Stimulated activated CD8-positive, alpha-beta memory T cell treated with anti-CD3 and anti-CD28 coated beads, Interleukin-15, amount 100 ng/mL, for 4 hours (primary cell): ENCODE measurements around the gene N4BP3.
A peak's percentile ranks its signal among the peaks of the same experiment; 100 is the strongest.
"Not testable (repeated sequence)": the region's sequence is repeated elsewhere in the genome, so short reads cannot be mapped to it uniquely, and the experiment has no call there.

Experiments used
- DNase-seq, 2 donors: peaks; one replicate each; pipeline ENCODE4 v3.0.0-alpha.2; 2020; ENCODE audit warnings: low read depth in 2 of 2

The N4BP3 gene

GRCh38 chr5:178122346-178122745, 9.0 kb downstream of the N4BP3 start:
- no peak for DNase-seq

- no peak for DNase-seq
Measured at GRCh38 chr5:178123094-178123965, 10.0 kb downstream of the N4BP3 start.

DNA sequence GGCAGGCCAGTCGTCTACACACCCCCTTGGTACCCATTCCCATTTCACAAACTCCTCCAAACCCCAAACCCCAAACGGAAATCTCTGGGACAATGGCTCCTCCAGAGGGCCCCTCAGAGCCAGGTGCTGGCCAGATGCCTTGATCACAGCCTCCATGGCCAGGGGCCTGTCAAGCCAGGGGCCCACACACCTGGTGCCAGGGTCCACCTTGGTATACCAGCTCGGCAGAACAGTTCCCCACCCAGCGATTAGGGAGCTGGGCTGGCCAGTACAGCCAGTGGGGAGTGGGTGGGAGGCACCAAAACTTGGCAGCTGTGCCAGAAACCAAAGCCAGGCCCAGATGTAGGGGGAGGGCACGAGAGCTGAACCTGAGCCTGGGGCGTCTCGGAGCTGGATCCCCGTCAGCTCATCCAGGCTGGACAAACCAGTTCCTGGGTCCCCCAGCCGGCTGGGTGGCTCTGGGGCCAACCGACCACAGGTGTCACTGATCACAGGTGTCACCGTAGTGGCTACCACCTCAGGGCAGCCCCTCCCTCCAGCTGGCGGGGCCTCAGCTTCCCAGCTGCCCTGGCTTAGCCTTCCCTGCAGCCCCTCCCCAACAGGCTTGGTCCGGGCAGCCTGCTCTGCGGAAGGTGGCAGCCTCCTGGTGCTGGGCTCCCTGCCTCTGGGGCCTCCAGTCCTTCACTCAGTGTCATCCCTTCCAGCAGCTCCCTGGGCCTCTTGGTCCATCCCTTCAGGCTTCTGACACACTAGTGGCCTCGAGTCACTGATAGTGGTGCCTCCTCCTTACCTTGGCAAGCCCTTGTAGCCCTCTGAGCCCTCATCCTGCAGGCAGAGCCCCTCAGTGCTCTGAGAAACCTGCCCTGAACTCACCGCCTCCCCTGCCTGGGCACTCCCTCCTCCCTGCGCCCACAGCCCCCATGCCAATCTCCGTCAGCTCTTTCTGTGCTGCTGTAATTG, 10.9 kb downstream of the N4BP3 start:
- DNase-seq = no peak

DNA sequence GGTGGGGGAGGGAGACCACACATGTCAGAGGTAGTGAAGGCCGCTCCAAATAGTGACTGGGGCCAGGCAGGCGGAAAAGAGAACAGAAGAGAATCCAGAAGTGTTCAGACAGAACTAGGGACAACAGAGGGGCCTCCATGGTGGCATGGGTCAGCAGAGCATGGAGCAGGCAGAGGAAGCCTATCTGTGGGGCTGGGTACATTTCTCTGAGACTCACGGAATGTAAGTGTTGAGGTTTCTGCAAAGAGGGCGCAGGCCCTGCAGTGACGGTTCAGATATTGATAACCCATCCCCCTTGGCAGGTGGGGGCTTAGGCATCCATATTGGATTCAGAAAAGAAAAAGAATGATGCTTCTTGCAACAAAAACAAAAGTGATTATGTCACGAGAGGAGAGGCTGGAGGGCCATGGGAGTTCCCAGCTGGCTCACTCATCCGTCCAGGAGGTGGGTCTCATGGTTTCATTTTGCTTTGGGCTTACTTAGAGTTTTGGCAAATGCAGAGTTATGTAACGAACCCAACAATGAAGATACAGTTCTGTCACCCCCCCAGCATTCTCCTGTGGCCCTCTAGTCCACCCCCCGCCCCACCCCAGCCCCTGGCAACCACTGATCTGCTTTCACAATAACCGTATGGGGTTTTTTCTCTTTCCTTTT, 12.0 kb downstream of the N4BP3 start:
- DNase-seq = no peak

DNA sequence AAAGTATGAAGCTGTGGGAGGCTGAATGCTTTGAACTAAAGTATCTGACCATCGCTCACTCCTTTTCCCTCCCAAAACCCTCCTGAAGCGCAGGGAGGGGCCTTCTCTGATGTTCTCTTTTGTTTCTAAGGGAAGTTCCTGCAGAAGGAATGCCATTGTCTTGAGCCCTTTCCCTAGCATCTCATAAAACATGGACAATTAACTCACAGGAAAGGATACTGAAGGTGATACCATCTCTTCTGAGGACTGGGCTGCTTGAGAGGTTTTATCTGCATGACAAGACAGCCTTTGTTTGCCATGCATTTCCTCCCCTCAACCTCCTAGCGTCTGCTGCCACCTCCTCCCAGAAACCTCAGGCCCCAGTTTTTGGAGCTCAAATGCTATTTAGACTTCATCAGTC, 13.2 kb downstream of the N4BP3 start:
- no peak for DNase-seq

GRCh38 chr5:178127300-178128009, 14.1 kb downstream of the N4BP3 start:
- DNase-seq = not testable (repeated sequence)

DNA sequence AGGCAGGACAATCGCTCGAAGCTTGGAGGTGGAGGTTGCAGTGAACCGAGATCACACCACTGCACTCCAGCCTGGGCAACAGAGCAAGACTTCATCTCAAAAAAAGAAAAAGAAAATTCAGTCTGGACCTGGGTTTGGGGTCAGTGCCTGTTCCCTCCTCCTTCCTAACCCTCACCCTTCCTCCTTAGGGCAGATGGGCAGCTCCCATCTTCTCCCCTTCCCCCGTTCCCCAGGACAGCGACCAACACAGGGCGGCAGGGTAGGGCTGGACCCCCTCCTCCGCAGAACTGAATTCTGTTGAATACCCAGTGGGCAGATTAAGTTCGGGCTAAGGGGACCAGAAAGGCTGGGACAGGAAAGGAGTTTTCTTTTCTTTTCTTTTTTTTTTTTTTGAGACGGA, 16.0 kb downstream of the N4BP3 start:
- DNase-seq = no peak

GRCh38 chr5:178130234-178130575, 16.9 kb downstream of the N4BP3 start:
- DNase-seq = not testable (repeated sequence)

DNA sequence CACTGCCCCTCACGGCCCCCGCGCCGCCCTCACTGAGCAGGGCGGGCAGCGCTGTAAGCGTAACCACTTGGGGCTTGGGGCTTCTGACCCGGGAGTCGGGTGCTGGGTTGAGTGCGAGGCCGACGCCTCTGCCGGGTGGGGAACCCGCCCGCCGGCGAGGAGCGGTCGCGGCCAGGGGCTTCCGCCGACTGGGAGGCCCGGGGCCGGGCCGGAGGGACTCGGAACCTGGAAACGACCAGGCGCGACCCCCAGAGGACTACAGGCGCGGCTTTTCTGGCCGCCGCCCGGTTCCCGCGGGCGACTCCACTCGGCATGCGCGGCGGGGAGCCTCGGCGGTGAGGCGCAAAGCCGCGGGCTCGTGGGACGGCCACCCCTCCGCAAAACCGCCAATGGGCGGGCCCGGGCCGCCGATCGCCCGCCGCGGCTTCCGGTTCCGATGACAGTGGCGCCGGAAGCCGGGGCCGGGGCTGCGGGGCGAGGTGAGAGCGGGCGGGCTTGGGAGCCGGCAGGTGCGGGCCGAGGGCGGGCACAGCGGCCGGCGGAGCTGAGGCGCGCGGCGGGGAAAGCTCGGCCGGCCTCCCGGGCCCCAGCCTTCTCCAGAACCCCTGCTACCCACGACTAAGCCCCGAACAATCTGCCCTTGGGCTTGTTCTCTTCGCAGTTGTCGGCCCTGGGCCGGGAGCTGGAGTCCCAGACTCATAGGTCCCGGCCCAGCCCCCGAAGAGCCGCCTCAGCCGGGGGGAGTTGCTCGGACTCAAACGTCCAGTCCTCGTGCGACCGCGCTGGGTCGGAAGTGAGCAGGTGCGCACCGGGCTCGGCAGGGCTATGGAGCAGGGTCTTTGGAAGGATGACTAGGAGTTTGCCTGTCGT, 17.5 kb downstream of the N4BP3 start, which contains the start of gene RMND5B:
TSS of gene RMND5B (plus strand) at position 439 of the 870 bp plus-strand sequence. CDS start 7,106 bp downstream, outside the sequence.
- peak; percentile 50 to 62 for DNase-seq

DNA sequence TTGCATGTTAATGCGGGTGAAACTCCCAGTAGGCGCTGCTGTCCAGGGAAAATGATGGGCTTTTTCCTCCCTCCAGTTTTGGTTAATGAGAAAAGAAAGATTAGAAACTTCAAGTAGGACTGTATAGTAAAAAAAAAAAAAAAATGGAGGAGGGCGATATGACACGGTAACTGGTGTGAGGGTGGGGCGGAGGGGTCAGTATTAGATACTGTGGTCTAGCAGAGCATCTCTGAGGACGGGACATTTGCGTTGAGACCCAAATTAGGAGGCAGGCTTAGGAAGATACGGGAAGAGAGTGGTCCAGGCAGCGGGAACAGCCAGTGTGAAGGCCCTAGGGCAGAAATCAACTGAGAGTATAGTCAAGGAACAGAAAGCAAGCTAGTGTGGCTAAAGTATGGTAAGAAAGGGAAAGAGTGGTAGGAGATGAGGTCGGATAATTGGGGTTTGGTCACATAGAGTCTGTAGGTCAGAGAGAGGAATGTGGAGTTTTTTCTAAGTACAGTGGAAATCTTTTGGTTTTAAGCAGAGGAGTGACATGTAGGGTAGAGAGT, 18.2 kb downstream of the N4BP3 start:
- DNase-seq = no peak

DNA sequence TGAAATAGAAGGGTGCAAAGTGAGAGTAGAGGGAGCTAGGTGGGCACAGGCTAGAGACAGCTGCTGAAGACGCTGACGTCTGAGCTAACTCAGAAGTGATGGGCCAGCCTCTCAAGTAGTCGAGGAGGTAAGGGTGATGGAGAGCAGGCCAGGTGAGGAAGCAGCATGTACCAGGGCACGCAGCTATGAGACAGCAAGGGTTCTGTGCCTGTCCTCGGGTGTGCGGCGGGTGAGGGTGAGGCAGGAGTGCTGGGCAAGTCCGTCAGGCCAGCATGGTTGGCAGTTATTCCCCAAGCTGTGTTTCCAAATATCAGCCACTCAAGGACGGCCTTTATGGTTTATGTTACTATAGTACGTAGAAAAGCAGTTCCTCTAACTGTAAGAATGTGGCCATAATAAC, 23.7 kb downstream of the N4BP3 start:
- DNase-seq = no peak

GRCh38 chr5:178137991-178138390, 24.7 kb downstream of the N4BP3 start:
- no peak for DNase-seq

DNA sequence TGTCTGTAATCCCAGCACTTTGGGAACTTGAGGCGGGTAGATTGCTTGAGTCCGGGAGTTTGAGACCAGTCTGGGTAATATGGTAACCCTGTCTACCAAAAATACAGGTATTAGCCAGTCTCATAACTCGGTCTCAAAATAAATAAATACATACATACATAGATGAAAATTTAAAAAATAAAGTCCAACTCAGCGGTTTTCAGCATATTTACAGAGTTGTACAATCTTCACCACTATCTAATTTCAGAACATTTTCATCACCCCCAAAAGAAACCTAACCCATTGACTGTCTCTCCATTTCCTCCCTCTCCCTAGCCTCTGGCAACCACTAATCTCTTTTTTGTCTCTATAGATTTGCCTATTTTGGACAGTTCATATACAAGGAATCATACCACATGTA, 28.2 kb downstream of the N4BP3 start:
- DNase-seq = no peak

- DNase-seq = no peak
Measured at GRCh38 chr5:178142642-178143041, 29.3 kb downstream of the N4BP3 start.

DNA sequence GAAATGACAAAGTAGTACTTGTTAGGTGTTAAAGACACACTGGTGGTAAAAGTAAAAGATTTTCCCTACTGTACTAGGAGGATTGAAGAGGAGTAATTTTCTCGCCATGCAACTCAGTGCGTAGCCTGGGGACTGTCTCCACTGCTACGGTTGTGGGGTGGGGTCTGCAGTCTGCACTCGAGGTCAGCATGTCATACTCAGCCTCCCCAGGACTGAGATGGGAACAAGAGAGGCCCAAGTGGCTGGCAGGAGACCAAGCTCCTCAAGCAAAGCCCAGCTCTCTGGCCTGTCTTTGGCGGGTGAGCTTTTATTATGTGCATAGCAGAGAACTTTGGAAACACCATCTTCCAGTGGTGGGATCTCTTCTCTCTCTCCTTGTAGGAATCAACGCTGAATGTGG, 29.9 kb downstream of the N4BP3 start:
- DNase-seq = no peak

DNA sequence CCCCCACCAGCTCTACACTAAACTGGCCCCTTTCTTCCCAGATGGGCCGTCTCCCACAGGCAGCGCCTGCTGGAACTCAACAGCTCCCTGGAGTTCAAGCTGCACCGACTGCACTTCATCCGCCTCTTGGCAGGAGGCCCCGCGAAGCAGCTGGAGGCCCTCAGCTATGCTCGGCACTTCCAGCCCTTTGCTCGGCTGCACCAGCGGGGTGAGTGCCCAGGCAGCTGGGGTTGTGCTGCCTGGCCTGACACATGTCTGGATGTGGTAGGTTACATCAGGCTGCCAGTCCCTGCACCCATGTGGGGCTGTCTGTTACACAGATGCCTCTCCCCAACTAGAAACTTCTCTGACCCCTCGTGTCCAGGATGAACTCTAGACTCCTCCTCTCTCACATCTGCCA, 30.6 kb downstream of the N4BP3 start:
- DNase-seq = no peak

- peak; percentile 43 to 50 for DNase-seq
Measured at GRCh38 chr5:178145965-178146820, 32.9 kb downstream of the N4BP3 start.

DNA sequence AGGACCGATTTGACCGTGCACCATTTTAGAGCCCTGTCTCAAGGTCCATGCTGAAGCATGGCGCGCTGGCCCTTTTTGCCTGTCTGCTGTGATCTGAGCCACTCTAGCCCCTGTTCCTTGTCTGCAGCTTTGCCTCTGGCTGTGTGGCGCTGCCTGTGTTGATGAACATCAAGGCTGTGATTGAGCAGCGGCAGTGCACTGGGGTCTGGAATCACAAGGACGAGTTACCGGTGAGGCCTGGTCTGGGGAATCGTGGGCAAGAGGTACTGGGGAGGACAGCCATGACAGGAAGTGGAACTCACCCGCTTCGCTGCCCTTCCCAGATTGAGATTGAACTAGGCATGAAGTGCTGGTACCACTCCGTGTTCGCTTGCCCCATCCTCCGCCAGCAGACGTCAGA, 34.1 kb downstream of the N4BP3 start:
- no peak for DNase-seq
